Lung (tissue), 12 donors: ENCODE data around the gene TAB3. TPM values are rescaled to one million over a fixed set of nuclear protein-coding genes. Genes with fewer than 3 reads are reported as not detected.

Experiments used
- ATAC-seq: fragments of 200-7000 bp; cut with Tn5 transposase; one replicate; pipeline ENCODE4 v1.9.1; 2020; ENCODE audit warnings: moderate number of reproducible peaks; ENCODE audit not compliant: insufficient read depth, low FRiP score
- DNase-seq, 3 donors: peaks; one replicate each; pipeline ENCODE4 v3.0.0-alpha.2; 2013 to 2017
- H3K27ac ChIP-seq, 2 donors: one replicate each; pipeline ENCODE4 v1.5.1; 2013; ENCODE audit warnings: mild to moderate bottlenecking in 2 of 2, moderate library complexity in 2 of 2, control low read depth in 1 of 2, inconsistent platforms in 1 of 2, low read depth in 1 of 2, low read length in 1 of 2
- H3K27me3 ChIP-seq, 3 donors: one replicate each; pipeline ENCODE4 v1.5.1; 2013; ENCODE audit warnings: low read length in 2 of 3; ENCODE audit not compliant: control insufficient read depth in 3 of 3, insufficient read depth in 3 of 3
- H3K36me3 ChIP-seq, 4 donors: one replicate each; pipeline ENCODE4 v1.5.1; 2013; ENCODE audit warnings: low read length in 4 of 4, mild to moderate bottlenecking in 1 of 4, moderate library complexity in 1 of 4; ENCODE audit not compliant: control insufficient read depth in 4 of 4, insufficient read depth in 4 of 4
- H3K4me1 ChIP-seq, 5 donors: one replicate each; pipeline ENCODE4 v1.5.1; 2013; ENCODE audit warnings: low read length in 5 of 5, mild to moderate bottlenecking in 2 of 5, moderate library complexity in 1 of 5; ENCODE audit not compliant: control insufficient read depth in 5 of 5, insufficient read depth in 5 of 5
- H3K4me3 ChIP-seq: one replicate; pipeline ENCODE4 v1.5.1; 2013; ENCODE audit warnings: mild to moderate bottlenecking, control low read depth, moderate library complexity
- H3K9ac ChIP-seq, 2 donors: one replicate each; pipeline ENCODE4 v1.5.1; 2013; ENCODE audit warnings: low read length in 2 of 2, control low read depth in 1 of 2; ENCODE audit not compliant: insufficient read depth in 1 of 2
- H3K9me3 ChIP-seq, 4 donors: one replicate each; pipeline ENCODE4 v1.5.1; 2013; ENCODE audit warnings: low read length in 3 of 4, mild to moderate bottlenecking in 1 of 4, moderate library complexity in 1 of 4; ENCODE audit not compliant: control insufficient read depth in 4 of 4, insufficient read depth in 3 of 4
- WGBS, 2 donors: extraction: QIAGEN DNeasy Blood & Tissue Kit; methylation state at CpG; one replicate each; pipeline ENCODE4 v1.1.7; 2013; 5-methylcytosine and 5-hydroxymethylcytosine counted together
- polyA plus RNA-seq, 2 donors: library from polyadenylated mRNA; stranded (reverse); fragments of 200-250 nt; gene quantifications; one replicate each; pipeline ENCODE4 v1.2.1, GENCODE V29; 2013
- total RNA-seq, 2 donors: library from RNA; depleted of rRNA in 1 of 2; stranded (reverse); fragments of >200 nt in 1 of 2; gene quantifications; one replicate each; pipeline ENCODE4 v1.2.1, GENCODE V29; 2014 to 2021
- TF ChIP-seq, protein P1 (sequence below): IDR thresholded peaks from 2 replicates; pipeline ENCODE4 v1.5.1; 2012; ENCODE audit warnings: mild to moderate bottlenecking; ENCODE audit errors: control extremely low read depth, extremely low read depth
- donor health status: control.
- donor health status: control.
- donor health status: Bipolar disorder and iron deficiency.
- donor health status: healthy.
- donor health status: DM: yes; HTN: yes; CAD: no.

The TAB3 gene
- total and polyA plus RNA-seq, 4 donors: 7.6 to 24.8 (median 13.8) TPM

DNA sequence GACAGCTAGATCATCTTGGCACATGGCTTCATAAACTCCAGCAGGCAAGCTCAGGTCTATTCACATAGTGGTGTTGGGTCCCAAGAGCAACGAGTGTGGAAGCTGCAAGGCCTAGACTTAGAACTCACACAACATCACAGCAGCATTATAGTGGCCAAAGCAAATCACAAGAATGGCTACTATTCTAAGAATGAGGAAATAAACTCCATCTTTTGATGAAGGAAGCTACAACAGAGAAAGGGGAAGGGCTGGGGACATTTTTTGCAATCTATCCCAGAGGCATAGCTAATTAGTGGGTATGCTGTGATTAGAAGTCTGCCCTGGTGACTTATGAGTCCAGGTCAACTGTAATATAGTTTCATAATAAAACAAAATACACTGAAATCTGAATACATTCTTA is 42.9 kb upstream of the TAB3 start:
- Histone ChIP-seq H3K4me1 (no peaks in the 10 kb centered on the region), H3K9me3 (peaks cover 0 to 2% (median 0%) of the 10 kb centered on the region in 4 donors), H3K27ac (no peak overlapping the region), H3K4me3 (no peak overlapping the region), H3K27me3 (peaks cover 0 to 7% (median 0%) of the 10 kb centered on the region in 3 donors), H3K9ac (no peak overlapping the region), H3K36me3 (no peaks in the 10 kb centered on the region)
- DNase-seq (no peak), ATAC-seq (no peak)
- TF ChIP-seq, protein P1, sequence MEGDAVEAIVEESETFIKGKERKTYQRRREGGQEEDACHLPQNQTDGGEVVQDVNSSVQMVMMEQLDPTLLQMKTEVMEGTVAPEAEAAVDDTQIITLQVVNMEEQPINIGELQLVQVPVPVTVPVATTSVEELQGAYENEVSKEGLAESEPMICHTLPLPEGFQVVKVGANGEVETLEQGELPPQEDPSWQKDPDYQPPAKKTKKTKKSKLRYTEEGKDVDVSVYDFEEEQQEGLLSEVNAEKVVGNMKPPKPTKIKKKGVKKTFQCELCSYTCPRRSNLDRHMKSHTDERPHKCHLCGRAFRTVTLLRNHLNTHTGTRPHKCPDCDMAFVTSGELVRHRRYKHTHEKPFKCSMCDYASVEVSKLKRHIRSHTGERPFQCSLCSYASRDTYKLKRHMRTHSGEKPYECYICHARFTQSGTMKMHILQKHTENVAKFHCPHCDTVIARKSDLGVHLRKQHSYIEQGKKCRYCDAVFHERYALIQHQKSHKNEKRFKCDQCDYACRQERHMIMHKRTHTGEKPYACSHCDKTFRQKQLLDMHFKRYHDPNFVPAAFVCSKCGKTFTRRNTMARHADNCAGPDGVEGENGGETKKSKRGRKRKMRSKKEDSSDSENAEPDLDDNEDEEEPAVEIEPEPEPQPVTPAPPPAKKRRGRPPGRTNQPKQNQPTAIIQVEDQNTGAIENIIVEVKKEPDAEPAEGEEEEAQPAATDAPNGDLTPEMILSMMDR: no peak
- 62 to 94% methylated on average over 1 of the region's 1 CpG for WGBS, 2 donors

DNA sequence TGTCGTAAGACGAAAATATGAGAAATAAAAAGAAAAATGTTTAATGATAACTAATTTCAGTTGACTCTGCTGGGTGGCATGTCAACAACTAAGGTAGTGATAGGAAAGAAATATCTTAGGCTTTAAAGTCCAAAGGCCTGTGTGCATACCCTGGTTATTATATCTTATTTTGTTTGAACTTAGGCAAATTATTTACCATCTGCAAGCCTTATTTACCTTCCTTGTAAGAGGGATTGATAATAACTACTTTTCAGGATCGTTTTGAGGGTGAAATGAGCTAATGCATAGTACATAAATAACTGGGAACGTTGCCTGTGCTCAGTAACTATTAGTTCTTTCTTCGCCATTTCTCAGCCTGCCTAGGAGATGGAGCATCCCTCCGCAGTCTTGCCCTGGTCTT is 41.6 kb upstream of the TAB3 start:
- no peak for ATAC-seq
- Histone ChIP-seq H3K4me1 (no peaks in the 10 kb centered on the region), H3K27ac (no peak overlapping the region), H3K9ac (no peak overlapping the region), H3K27me3 (peaks cover 0 to 4% (median 0%) of the 10 kb centered on the region in 3 donors), H3K4me3 (no peak overlapping the region), H3K36me3 (no peaks in the 10 kb centered on the region), H3K9me3 (peaks cover 0 to 2% (median 0%) of the 10 kb centered on the region in 4 donors)
- DNase-seq: no peak
- WGBS, 2 donors: 73 to 88% methylated on average over 6 of the region's 6 CpGs
- TF ChIP-seq, protein P1: no peak

GRCh38 chrX:30930143-30930542 is 41.1 kb upstream of the TAB3 start:
- Histone ChIP-seq H3K9ac (no peak overlapping the region), H3K4me3 (no peak overlapping the region), H3K27me3 (peaks cover 0 to 4% (median 0%) of the 10 kb centered on the region in 3 donors), H3K4me1 (no peaks in the 10 kb centered on the region), H3K36me3 (no peaks in the 10 kb centered on the region), H3K27ac (no peak overlapping the region), H3K9me3 (peaks cover 0 to 2% (median 0%) of the 10 kb centered on the region in 4 donors)
- DNase-seq (no peak), ATAC-seq (no peak)
- TF ChIP-seq, protein P1: no peak
- 70 to 82% methylated on average over 1 of the region's 1 CpG for WGBS, 2 donors

DNA sequence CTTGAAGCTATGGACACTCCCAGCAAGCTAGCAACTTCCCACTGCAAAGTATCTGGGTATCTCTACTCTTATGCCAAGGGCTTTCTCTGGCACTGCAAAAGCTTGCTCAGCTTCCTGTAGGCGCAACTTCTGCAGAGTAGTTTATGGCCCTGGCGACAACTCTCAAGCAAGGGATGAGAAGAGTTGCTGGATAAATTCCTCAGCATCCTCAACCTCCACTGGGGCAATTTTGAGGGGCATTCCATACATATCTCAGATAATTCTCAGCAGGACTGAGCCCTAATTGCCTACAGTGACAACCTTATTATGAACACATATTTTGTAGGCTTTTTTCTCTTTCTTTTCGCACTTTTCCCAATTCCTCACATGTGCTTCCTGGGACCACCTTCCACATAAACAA is 31.2 kb upstream of the TAB3 start:
- no peaks in the 10 kb centered on the region for H3K9me3 ChIP-seq
- no peak overlapping the region for H3K4me3 ChIP-seq
- no peak overlapping the region for H3K9ac ChIP-seq
- H3K27ac ChIP-seq: no peak overlapping the region
- H3K4me1 ChIP-seq: no peaks in the 10 kb centered on the region
- DNase-seq (no peak), ATAC-seq (no peak)
- no peaks in the 10 kb centered on the region for H3K36me3 ChIP-seq
- 68 to 80% methylated on average over 3 of the region's 3 CpGs for WGBS, 2 donors
- TF ChIP-seq, protein P1: no peak
- peaks cover 0 to 9% (median 5%) of the 10 kb centered on the region in 3 donors for H3K27me3 ChIP-seq
